ENCODE data around the gene CCHCR1.

DNA sequence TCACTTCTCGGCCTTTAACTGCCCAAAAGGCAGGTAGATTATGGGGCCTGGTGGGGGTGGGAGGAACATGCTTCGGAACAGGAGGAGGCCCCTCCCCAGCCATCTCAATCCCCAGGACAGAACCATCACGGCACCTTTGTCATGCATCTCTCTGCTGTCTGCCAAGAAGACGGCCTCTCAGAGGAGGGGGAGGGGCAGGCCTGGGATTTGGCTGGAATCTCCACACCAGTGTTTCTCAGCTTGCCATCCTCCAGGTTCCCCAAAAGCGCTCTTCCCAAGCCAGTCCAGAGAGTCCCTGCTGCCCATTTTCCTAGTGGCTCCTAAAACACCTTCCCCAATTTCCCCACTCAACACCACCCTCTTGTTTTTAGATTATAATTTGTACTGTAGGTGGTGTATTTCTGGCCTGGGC, 15.4 kb upstream of the CCHCR1 start:
- TF ChIP-seq GATA2 (IDR thresholded peaks at IDR 0.05; ENCODE audit: low read depth, low read length) (no peak), GATA3 (IDR thresholded peaks at IDR 0.05; ENCODE audit: low read depth, low read length) (no peak)
